ENCODE measurements around the gene PIEZO1.

Gene PIEZO1

GRCh38 chr16:88737298-88738150 is 47.5 kb downstream of the PIEZO1 start:
- H3K9ac ChIP-seq (ENCODE audit: low read length), result no peak overlapping the region
- no peak overlapping the region for H3K14ac ChIP-seq (ENCODE audit: low read length)
- no peak overlapping the region for H3K4me2 ChIP-seq (ENCODE audit: low read length)
- no peaks in the 10 kb centered on the region for H3K27me3 ChIP-seq (ENCODE audit: insufficient read depth, low read length)
- H3K23ac ChIP-seq (ENCODE audit: low read length), result no peak overlapping the region
- peaks cover 2% of the 10 kb centered on the region for H3K9me3 ChIP-seq (ENCODE audit: insufficient read depth, low read depth, low read length)
- no peak overlapping the region for H4K12ac ChIP-seq (ENCODE audit: low read depth, low read length)
- DNase-seq, result peak; percentile 66 to 80
- no peak overlapping the region for H3K4ac ChIP-seq (ENCODE audit: low read depth, low read length)
- no CpG with 5 or more reads among the region's 54 CpGs for whole genome bisulfite sequencing (ENCODE audit: extremely low coverage, insufficient coverage, insufficient read length)
- no peak overlapping the region for H3K18ac ChIP-seq (ENCODE audit: low read length)
- H3K79me2 ChIP-seq (ENCODE audit: control insufficient read depth, insufficient read depth, low read length, poor library complexity), result no peaks in the 10 kb centered on the region
- H3K4me1 ChIP-seq (ENCODE audit: control insufficient read depth in 1 of 2, insufficient read depth in 2 of 2, low read length in 2 of 2), result peaks cover 2 to 5% of the 10 kb centered on the region in 2 experiments
- no peak overlapping the region for H3K4me3 ChIP-seq (ENCODE audit: low read depth, low read length)
- no peak overlapping the region for H4K91ac ChIP-seq (ENCODE audit: low read depth, low read length)
- no peak overlapping the region for H2BK12ac ChIP-seq (ENCODE audit: low read length)
- H2BK120ac ChIP-seq (ENCODE audit: insufficient read depth, low read length, poor library complexity), result no peak overlapping the region
- H4K8ac ChIP-seq (ENCODE audit: low read depth, low read length), result no peak overlapping the region
- H2AK5ac ChIP-seq (ENCODE audit: low read length), result no peak overlapping the region
- H2BK5ac ChIP-seq (ENCODE audit: low read depth, low read length, poor library complexity), result no peak overlapping the region
- H3K27ac ChIP-seq (ENCODE audit: low read depth, low read length), result no peak overlapping the region
- no peak overlapping the region for H2AFZ ChIP-seq (ENCODE audit: insufficient read depth, low read length, poor library complexity)
- H3K79me1 ChIP-seq (ENCODE audit: low read length), result no peaks in the 10 kb centered on the region
- peaks cover 68 to 72% of the 10 kb centered on the region in 2 experiments for H3K36me3 ChIP-seq (ENCODE audit: control insufficient read depth in 1 of 2, insufficient read depth in 2 of 2, low read length in 2 of 2)

DNA sequence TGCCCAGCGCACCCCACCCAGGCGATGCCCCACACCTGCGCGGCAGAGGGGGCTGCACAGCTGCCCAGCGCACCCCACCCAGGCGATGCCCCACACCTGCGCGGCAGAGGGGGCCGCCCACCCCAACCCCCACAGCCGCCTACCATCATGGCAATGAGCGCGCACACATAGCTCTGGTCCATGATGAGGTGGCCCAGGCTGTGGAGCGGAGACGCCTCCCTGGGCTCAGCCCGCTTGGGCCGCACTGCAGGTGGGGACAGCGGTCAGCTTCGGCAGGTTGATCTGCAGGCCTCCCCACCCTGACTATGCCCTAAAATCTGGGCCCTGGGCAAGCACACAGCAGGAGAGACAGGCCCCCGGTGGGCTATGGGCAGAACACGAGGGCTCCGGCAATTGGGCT is 48.5 kb downstream of the PIEZO1 start:
- H3K4me1 ChIP-seq (ENCODE audit: control insufficient read depth in 1 of 2, insufficient read depth in 2 of 2, low read length in 2 of 2), result peaks cover 2 to 5% of the 10 kb centered on the region in 2 experiments
- H3K4ac ChIP-seq (ENCODE audit: low read depth, low read length), result no peak overlapping the region
- H3K27me3 ChIP-seq (ENCODE audit: insufficient read depth, low read length), result no peaks in the 10 kb centered on the region
- H3K79me1 ChIP-seq (ENCODE audit: low read length), result no peaks in the 10 kb centered on the region
- H3K9me3 ChIP-seq (ENCODE audit: insufficient read depth, low read depth, low read length), result peaks cover 2% of the 10 kb centered on the region
- H3K9ac ChIP-seq (ENCODE audit: low read length), result no peak overlapping the region
- H3K27ac ChIP-seq (ENCODE audit: low read depth, low read length), result no peak overlapping the region
- H4K91ac ChIP-seq (ENCODE audit: low read depth, low read length), result no peak overlapping the region
- DNase-seq, result no peak
- H4K8ac ChIP-seq (ENCODE audit: low read depth, low read length), result no peak overlapping the region
- no peak overlapping the region for H3K4me2 ChIP-seq (ENCODE audit: low read length)
- no peak overlapping the region for H2AK5ac ChIP-seq (ENCODE audit: low read length)
- no peak overlapping the region for H3K14ac ChIP-seq (ENCODE audit: low read length)
- no peaks in the 10 kb centered on the region for H3K79me2 ChIP-seq (ENCODE audit: control insufficient read depth, insufficient read depth, low read length, poor library complexity)
- no peak overlapping the region for H3K4me3 ChIP-seq (ENCODE audit: low read depth, low read length)
- H2BK12ac ChIP-seq (ENCODE audit: low read length), result no peak overlapping the region
- H2BK5ac ChIP-seq (ENCODE audit: low read depth, low read length, poor library complexity), result no peak overlapping the region
- no CpG with 5 or more reads among the region's 21 CpGs for WGBS (ENCODE audit: extremely low coverage, insufficient coverage, insufficient read length)
- H3K23ac ChIP-seq (ENCODE audit: low read length), result no peak overlapping the region
- no peak overlapping the region for H2BK120ac ChIP-seq (ENCODE audit: insufficient read depth, low read length, poor library complexity)
- H2AFZ ChIP-seq (ENCODE audit: insufficient read depth, low read length, poor library complexity), result no peak overlapping the region
- no peak overlapping the region for H3K18ac ChIP-seq (ENCODE audit: low read length)
- no peak overlapping the region for H4K12ac ChIP-seq (ENCODE audit: low read depth, low read length)
- H3K36me3 ChIP-seq (ENCODE audit: control insufficient read depth in 1 of 2, insufficient read depth in 2 of 2, low read length in 2 of 2), result peaks cover 71 to 72% of the 10 kb centered on the region in 2 experiments

- no peak overlapping the region for H2BK120ac ChIP-seq (ENCODE audit: insufficient read depth, low read length, poor library complexity)
- H3K27me3 ChIP-seq (ENCODE audit: insufficient read depth, low read length), result no peaks in the 10 kb centered on the region
- no peak overlapping the region for H4K8ac ChIP-seq (ENCODE audit: low read depth, low read length)
- no peak overlapping the region for H2BK5ac ChIP-seq (ENCODE audit: low read depth, low read length, poor library complexity)
- H4K12ac ChIP-seq (ENCODE audit: low read depth, low read length), result no peak overlapping the region
- no peak overlapping the region for H4K91ac ChIP-seq (ENCODE audit: low read depth, low read length)
- no peak overlapping the region for H3K23ac ChIP-seq (ENCODE audit: low read length)
- no peak overlapping the region for H3K4ac ChIP-seq (ENCODE audit: low read depth, low read length)
- H3K9ac ChIP-seq (ENCODE audit: low read length), result no peak overlapping the region
- no peak overlapping the region for H3K14ac ChIP-seq (ENCODE audit: low read length)
- no peak overlapping the region for H2AK5ac ChIP-seq (ENCODE audit: low read length)
- H3K79me2 ChIP-seq (ENCODE audit: control insufficient read depth, insufficient read depth, low read length, poor library complexity), result no peaks in the 10 kb centered on the region
- WGBS (ENCODE audit: extremely low coverage, insufficient coverage, insufficient read length), result no CpG with 5 or more reads among the region's 21 CpGs
- H3K9me3 ChIP-seq (ENCODE audit: insufficient read depth, low read depth, low read length), result peaks cover 2% of the 10 kb centered on the region
- no peak overlapping the region for H2BK12ac ChIP-seq (ENCODE audit: low read length)
- H3K18ac ChIP-seq (ENCODE audit: low read length), result no peak overlapping the region
- H3K4me2 ChIP-seq (ENCODE audit: low read length), result no peak overlapping the region
- no peak overlapping the region for H3K4me3 ChIP-seq (ENCODE audit: low read depth, low read length)
- peaks cover 72 to 73% of the 10 kb centered on the region in 2 experiments for H3K36me3 ChIP-seq (ENCODE audit: control insufficient read depth in 1 of 2, insufficient read depth in 2 of 2, low read length in 2 of 2)
- no peak overlapping the region for H3K27ac ChIP-seq (ENCODE audit: low read depth, low read length)
- H3K4me1 ChIP-seq (ENCODE audit: control insufficient read depth in 1 of 2, insufficient read depth in 2 of 2, low read length in 2 of 2), result peaks cover 2 to 5% of the 10 kb centered on the region in 2 experiments
- no peak for DNase-seq
- H2AFZ ChIP-seq (ENCODE audit: insufficient read depth, low read length, poor library complexity), result no peak overlapping the region
- H3K79me1 ChIP-seq (ENCODE audit: low read length), result no peaks in the 10 kb centered on the region
Measured at GRCh38 chr16:88736088-88736487, 48.9 kb downstream of the PIEZO1 start.

DNA sequence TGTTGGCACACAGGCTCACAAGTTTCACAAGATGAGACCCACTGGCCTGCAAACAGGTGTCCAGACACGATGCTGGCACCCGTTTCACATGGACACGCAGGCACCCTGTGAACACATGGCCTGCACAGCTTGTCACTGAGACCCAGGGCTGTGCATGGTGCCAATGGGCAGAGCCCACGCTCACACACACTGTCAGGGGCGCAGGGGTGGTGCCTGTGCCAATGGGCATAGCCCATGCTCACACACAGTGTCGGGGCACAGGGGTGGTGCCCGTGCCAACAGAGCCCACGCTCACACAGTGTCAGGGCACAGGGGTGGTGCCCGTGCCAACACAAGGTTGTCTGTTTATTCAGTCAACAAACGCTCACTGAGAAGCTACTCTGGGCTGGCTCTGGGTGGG is 49.4 kb downstream of the PIEZO1 start:
- Histone ChIP-seq H3K4me1 (ENCODE audit: control insufficient read depth in 1 of 2, insufficient read depth in 2 of 2, low read length in 2 of 2) (peaks cover 2 to 5% of the 10 kb centered on the region in 2 experiments), H3K23ac (ENCODE audit: low read length) (no peak overlapping the region), H2AK5ac (ENCODE audit: low read length) (no peak overlapping the region), H3K27me3 (ENCODE audit: insufficient read depth, low read length) (no peaks in the 10 kb centered on the region), H3K4ac (ENCODE audit: low read depth, low read length) (no peak overlapping the region), H3K79me2 (ENCODE audit: control insufficient read depth, insufficient read depth, low read length, poor library complexity) (no peaks in the 10 kb centered on the region), H2BK12ac (ENCODE audit: low read length) (no peak overlapping the region), H3K4me3 (ENCODE audit: low read depth, low read length) (no peak overlapping the region), H2BK120ac (ENCODE audit: insufficient read depth, low read length, poor library complexity) (no peak overlapping the region), H4K8ac (ENCODE audit: low read depth, low read length) (no peak overlapping the region), H3K4me2 (ENCODE audit: low read length) (no peak overlapping the region), H2BK5ac (ENCODE audit: low read depth, low read length, poor library complexity) (no peak overlapping the region), H3K9ac (ENCODE audit: low read length) (no peak overlapping the region), H3K36me3 (ENCODE audit: control insufficient read depth in 1 of 2, insufficient read depth in 2 of 2, low read length in 2 of 2) (peaks cover 72 to 73% of the 10 kb centered on the region in 2 experiments), H3K79me1 (ENCODE audit: low read length) (no peaks in the 10 kb centered on the region), H4K91ac (ENCODE audit: low read depth, low read length) (no peak overlapping the region), H3K9me3 (ENCODE audit: insufficient read depth, low read depth, low read length) (peaks cover 2% of the 10 kb centered on the region), H3K14ac (ENCODE audit: low read length) (no peak overlapping the region), H3K18ac (ENCODE audit: low read length) (no peak overlapping the region), H3K27ac (ENCODE audit: low read depth, low read length) (no peak overlapping the region), H2AFZ (ENCODE audit: insufficient read depth, low read length, poor library complexity) (no peak overlapping the region), H4K12ac (ENCODE audit: low read depth, low read length) (no peak overlapping the region)
- WGBS (ENCODE audit: extremely low coverage, insufficient coverage, insufficient read length), result no CpG with 5 or more reads among the region's 10 CpGs
- DNase-seq, result no peak

Measured in trophoblast cell (in vitro differentiated cells and primary cell).